ENCODE measurements around the gene MYO1A. TPM values are rescaled to one million over a fixed set of nuclear protein-coding genes. Genes with fewer than 3 reads are reported as not detected.

The MYO1A gene
- polyA plus RNA-seq, 1 donor from 2014 or later: not detected

GRCh38 chr12:57088354-57089270, 38.7 kb upstream of the MYO1A start, which contains the start of gene NAB2:
TSS of gene NAB2 (plus strand) at chr12:57089114. CDS start at chr12:57089272, 158 bp downstream.
- Histone ChIP-seq H3K27me3 (ENCODE audit: insufficient read depth, low read depth, low read length) (peaks cover 12% of the 10 kb centered on the region), H3K9me3 (ENCODE audit: low read length) (no peaks in the 10 kb centered on the region), H3K4me3 (ENCODE audit: low read length) (peak within 1 kb of the TSS; percentile 91), H3K27ac (ENCODE audit: low read length) (peak within 1 kb of the TSS; percentile 44), H3K9ac (ENCODE audit: low read length) (peak within 1 kb of the TSS; percentile 76), H3K79me2 (replicated peaks; ENCODE audit: insufficient read depth, low read length) (peaks cover 17% of the 10 kb centered on the region), H3F3A (ENCODE audit: insufficient read depth, low read length, poor library complexity, severe bottlenecking) (peaks cover 4% of the 10 kb centered on the region), H4K20me1 (ENCODE audit: insufficient read depth) (no peaks in the 10 kb centered on the region), H3K36me3 (ENCODE audit: insufficient read depth, low read length) (no peaks in the 10 kb centered on the region), H2AFZ (ENCODE audit: low read depth, low read length) (peak within 1 kb of the TSS; percentile 73), H3K4me2 (ENCODE audit: low read length) (peak within 1 kb of the TSS; percentile 78), H3K9me2 (ENCODE audit: insufficient read depth, low read length) (no peaks in the 10 kb centered on the region)
- TF ChIP-seq POLR2AphosphoS5 (IDR thresholded peaks at IDR 0.05) (peak; percentile 33), TAF1 (IDR thresholded peaks at IDR 0.05; ENCODE audit: low read depth) (no peak)

GRCh38 chr12:57087691-57088353, 37.9 kb upstream of the MYO1A start:
- Histone ChIP-seq H3K27me3 (ENCODE audit: insufficient read depth, low read depth, low read length) (peaks cover 12% of the 10 kb centered on the region), H3K9me3 (ENCODE audit: low read length) (no peaks in the 10 kb centered on the region), H3K4me3 (ENCODE audit: low read length) (peak overlapping the region; percentile 91), H4K20me1 (ENCODE audit: insufficient read depth) (no peaks in the 10 kb centered on the region), H2AFZ (ENCODE audit: low read depth, low read length) (no peak overlapping the region), H3K9me2 (ENCODE audit: insufficient read depth, low read length) (no peaks in the 10 kb centered on the region), H3K27ac (ENCODE audit: low read length) (peak overlapping the region; percentile 26), H3K79me2 (replicated peaks; ENCODE audit: insufficient read depth, low read length) (peaks cover 17% of the 10 kb centered on the region), H3F3A (ENCODE audit: insufficient read depth, low read length, poor library complexity, severe bottlenecking) (peaks cover 4% of the 10 kb centered on the region), H3K4me2 (ENCODE audit: low read length) (no peak overlapping the region), H3K9ac (ENCODE audit: low read length) (peak overlapping the region; percentile 62), H3K36me3 (ENCODE audit: insufficient read depth, low read length) (no peaks in the 10 kb centered on the region)
- TF ChIP-seq POLR2AphosphoS5 (IDR thresholded peaks at IDR 0.05) (no peak), SMC3 (conservative IDR thresholded peaks at IDR 0.05; ENCODE audit: poor library complexity) (no peak), TAF1 (IDR thresholded peaks at IDR 0.05; ENCODE audit: low read depth) (no peak), RAD21 (conservative IDR thresholded peaks at IDR 0.05) (no peak), MXI1 (conservative IDR thresholded peaks at IDR 0.05; ENCODE audit: poor library complexity, severe bottlenecking) (no peak), EP300 (conservative IDR thresholded peaks at IDR 0.05; ENCODE audit: poor library complexity, severe bottlenecking) (no peak), CTCF (IDR thresholded peaks at IDR 0.05; ENCODE audit: poor library complexity, severe bottlenecking) (no peak), EZH2 (IDR thresholded peaks at IDR 0.05; ENCODE audit: borderline replicate concordance, insufficient read depth, low read length, poor library complexity, severe bottlenecking) (no peak)
- TF ChIP-seq, protein P1, sequence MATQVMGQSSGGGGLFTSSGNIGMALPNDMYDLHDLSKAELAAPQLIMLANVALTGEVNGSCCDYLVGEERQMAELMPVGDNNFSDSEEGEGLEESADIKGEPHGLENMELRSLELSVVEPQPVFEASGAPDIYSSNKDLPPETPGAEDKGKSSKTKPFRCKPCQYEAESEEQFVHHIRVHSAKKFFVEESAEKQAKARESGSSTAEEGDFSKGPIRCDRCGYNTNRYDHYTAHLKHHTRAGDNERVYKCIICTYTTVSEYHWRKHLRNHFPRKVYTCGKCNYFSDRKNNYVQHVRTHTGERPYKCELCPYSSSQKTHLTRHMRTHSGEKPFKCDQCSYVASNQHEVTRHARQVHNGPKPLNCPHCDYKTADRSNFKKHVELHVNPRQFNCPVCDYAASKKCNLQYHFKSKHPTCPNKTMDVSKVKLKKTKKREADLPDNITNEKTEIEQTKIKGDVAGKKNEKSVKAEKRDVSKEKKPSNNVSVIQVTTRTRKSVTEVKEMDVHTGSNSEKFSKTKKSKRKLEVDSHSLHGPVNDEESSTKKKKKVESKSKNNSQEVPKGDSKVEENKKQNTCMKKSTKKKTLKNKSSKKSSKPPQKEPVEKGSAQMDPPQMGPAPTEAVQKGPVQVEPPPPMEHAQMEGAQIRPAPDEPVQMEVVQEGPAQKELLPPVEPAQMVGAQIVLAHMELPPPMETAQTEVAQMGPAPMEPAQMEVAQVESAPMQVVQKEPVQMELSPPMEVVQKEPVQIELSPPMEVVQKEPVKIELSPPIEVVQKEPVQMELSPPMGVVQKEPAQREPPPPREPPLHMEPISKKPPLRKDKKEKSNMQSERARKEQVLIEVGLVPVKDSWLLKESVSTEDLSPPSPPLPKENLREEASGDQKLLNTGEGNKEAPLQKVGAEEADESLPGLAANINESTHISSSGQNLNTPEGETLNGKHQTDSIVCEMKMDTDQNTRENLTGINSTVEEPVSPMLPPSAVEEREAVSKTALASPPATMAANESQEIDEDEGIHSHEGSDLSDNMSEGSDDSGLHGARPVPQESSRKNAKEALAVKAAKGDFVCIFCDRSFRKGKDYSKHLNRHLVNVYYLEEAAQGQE (IDR thresholded peaks at IDR 0.05; ENCODE audit: borderline replicate concordance): no peak
